Smooth muscle cell (in vitro differentiated cells): ENCODE results near the gene PARD3. TPM values are rescaled to one million over a fixed set of nuclear protein-coding genes. Genes with fewer than 3 reads are reported as not detected.

ENCODE experiments used
- DNase-seq: peaks from one replicate; lab custom pipeline; 2025; ENCODE audit not compliant: unreplicated experiment; lab: John Stamatoyannopoulos, UW
- H2AFZ ChIP-seq: fragments of 200-600 bp; sonication (generic); 2 replicates; pipeline ENCODE4 v1.6.0; 2016; ENCODE audit warnings: antibody characterized with exemption, low read depth, mild to moderate bottlenecking
- H3F3A ChIP-seq: fragments of 200-600 bp; sonication (generic); 2 replicates; pipeline ENCODE4 v1.6.0; 2017; ENCODE audit warnings: antibody characterized with exemption, low read depth
- H3K27ac ChIP-seq: fragments of 200-600 bp; sonication (generic); 2 replicates; pipeline ENCODE4 v1.5.1; 2016; ENCODE audit warnings: low read depth, mild to moderate bottlenecking
- H3K27me3 ChIP-seq: fragments of 200-600 bp; sonication (generic); 2 replicates; pipeline ENCODE4 v1.6.1; 2016; ENCODE audit warnings: low read depth, mild to moderate bottlenecking
- H3K36me3 ChIP-seq: fragments of 200-600 bp; sonication (generic); 2 replicates; pipeline ENCODE4 v1.5.1; 2016; ENCODE audit warnings: low read depth
- H3K4me1 ChIP-seq: fragments of 200-600 bp; sonication (generic); 2 replicates; pipeline ENCODE4 v1.5.1; 2016; ENCODE audit warnings: low read depth
- H3K4me2 ChIP-seq: fragments of 200-600 bp; sonication (generic); 2 replicates; pipeline ENCODE4 v1.6.0; 2016; ENCODE audit warnings: mild to moderate bottlenecking
- H3K4me3 ChIP-seq: fragments of 200-600 bp; sonication (generic); 2 replicates; pipeline ENCODE4 v1.5.1; 2016; ENCODE audit warnings: mild to moderate bottlenecking
- H3K79me2 ChIP-seq: fragments of 200-600 bp; sonication (generic); 2 replicates; pipeline ENCODE4 v1.6.0; 2016; ENCODE audit warnings: low read depth, mild to moderate bottlenecking
- H3K9ac ChIP-seq: fragments of 200-600 bp; sonication (generic); 2 replicates; pipeline ENCODE4 v1.6.0; 2016; ENCODE audit warnings: low read depth
- H3K9me3 ChIP-seq: fragments of 200-600 bp; sonication (generic); replicated peaks from 2 replicates; pipeline ENCODE4 v1.5.1; 2016; ENCODE audit warnings: low read depth
- H4K20me1 ChIP-seq: fragments of 200-600 bp; sonication (generic); 2 replicates; pipeline ENCODE4 v1.6.0; 2016; ENCODE audit warnings: low read depth
- CTCF ChIP-seq: fragments of 200-600 bp; sonication (generic); IDR thresholded peaks from 2 replicates; pipeline ENCODE4 v1.5.1; 2017; ENCODE audit warnings: borderline replicate concordance, mild to moderate bottlenecking, antibody characterized with exemption; ENCODE audit not compliant: insufficient read depth, poor library complexity, severe bottlenecking
- WGBS: methylation state at CpG from one replicate; pipeline ENCODE4 v1.1.7; 2016; ENCODE audit warnings: low lambda C conversion rate; 5-methylcytosine and 5-hydroxymethylcytosine counted together
- polyA plus RNA-seq: library from polyadenylated mRNA; unstranded; fragments of >200 nt; fragmentation: Nextera tagmentation; extraction: Ambion mirVana; gene quantifications from 2 replicates; pipeline ENCODE4 v1.2.1, GENCODE V29; 2016
- total RNA-seq: library from RNA; depleted of rRNA; stranded (reverse); fragments of >200 nt; gene quantifications from 2 replicates; pipeline ENCODE4 v1.2.3, GENCODE V29; 2014

The PARD3 gene
- total and polyA plus RNA-seq, 2 experiments from 2014 or later = 17.5 to 26.0 TPM

GRCh38 chr10:34706147-34706546 is 108.9 kb downstream of the PARD3 start:
- Histone ChIP-seq H2AFZ (no peak overlapping the region), H3K79me2 (peaks cover 32% of the 10 kb centered on the region), H3K4me2 (no peak overlapping the region), H4K20me1 (peaks cover 37% of the 10 kb centered on the region), H3K4me1 (peaks cover 6% of the 10 kb centered on the region), H3K9ac (no peak overlapping the region), H3F3A (no peaks in the 10 kb centered on the region), H3K9me3 (no peaks in the 10 kb centered on the region), H3K27ac (no peak overlapping the region), H3K36me3 (no peaks in the 10 kb centered on the region), H3K27me3 (no peaks in the 10 kb centered on the region), H3K4me3 (no peak overlapping the region)
- TF ChIP-seq CTCF = no peak
- no peak for DNase-seq
- WGBS = 88% methylated on average over 3 of the region's 3 CpGs

- Histone ChIP-seq H3K27ac (no peak overlapping the region), H3K27me3 (no peaks in the 10 kb centered on the region), H3F3A (no peaks in the 10 kb centered on the region), H3K9ac (no peak overlapping the region), H3K36me3 (no peaks in the 10 kb centered on the region), H2AFZ (no peak overlapping the region), H3K9me3 (no peaks in the 10 kb centered on the region), H3K4me1 (peaks cover 6% of the 10 kb centered on the region), H3K4me2 (no peak overlapping the region), H3K4me3 (no peak overlapping the region), H4K20me1 (peaks cover 33% of the 10 kb centered on the region), H3K79me2 (peaks cover 38% of the 10 kb centered on the region)
- 50% methylated on average over 1 of the region's 1 CpG for WGBS
- TF ChIP-seq CTCF = no peak
- DNase-seq = no peak
Observed at GRCh38 chr10:34705563-34705962, 109.5 kb downstream of the PARD3 start.

GRCh38 chr10:34704526-34705184 is 110.4 kb downstream of the PARD3 start:
- Histone ChIP-seq H3F3A (no peaks in the 10 kb centered on the region), H3K9me3 (no peaks in the 10 kb centered on the region), H3K4me3 (no peak overlapping the region), H2AFZ (no peak overlapping the region), H3K79me2 (peaks cover 40% of the 10 kb centered on the region), H3K27ac (no peak overlapping the region), H3K27me3 (no peaks in the 10 kb centered on the region), H3K4me2 (no peak overlapping the region), H3K36me3 (no peaks in the 10 kb centered on the region), H3K9ac (no peak overlapping the region), H3K4me1 (peaks cover 6% of the 10 kb centered on the region), H4K20me1 (peaks cover 37% of the 10 kb centered on the region)
- 76% methylated on average over 2 of the region's 2 CpGs for WGBS
- no peak for TF ChIP-seq CTCF
- no peak for DNase-seq

DNA sequence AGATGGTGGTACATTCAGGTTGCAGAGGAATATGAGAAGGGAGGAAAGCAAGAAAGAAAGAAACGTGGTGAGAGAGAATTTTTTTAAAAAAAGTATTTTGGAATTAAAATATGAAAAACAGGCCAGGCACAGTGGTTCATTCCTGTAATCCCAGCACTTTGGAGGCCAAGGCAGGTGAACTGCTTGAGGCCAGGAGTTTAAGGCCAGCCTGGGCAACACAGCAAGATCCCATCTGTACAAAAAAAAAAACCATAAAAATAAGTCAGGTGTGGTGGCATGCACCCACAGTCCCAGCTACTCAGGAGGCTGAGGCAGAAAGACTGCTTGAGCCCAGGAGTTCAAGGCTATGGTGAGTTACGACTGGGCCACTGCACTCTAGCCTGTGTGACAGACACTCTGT is 112.1 kb downstream of the PARD3 start:
- Histone ChIP-seq H3F3A (no peaks in the 10 kb centered on the region), H3K4me2 (no peak overlapping the region), H3K4me1 (peaks cover 6% of the 10 kb centered on the region), H3K9ac (no peak overlapping the region), H3K79me2 (peaks cover 48% of the 10 kb centered on the region), H3K36me3 (no peaks in the 10 kb centered on the region), H3K4me3 (no peak overlapping the region), H3K27me3 (no peaks in the 10 kb centered on the region), H2AFZ (no peak overlapping the region), H3K9me3 (no peaks in the 10 kb centered on the region), H3K27ac (no peak overlapping the region), H4K20me1 (peaks cover 43% of the 10 kb centered on the region)
- DNase-seq = no peak
- no peak for TF ChIP-seq CTCF
- 93% methylated on average over 2 of the region's 2 CpGs for WGBS
